Measurements from ENCODE around the gene PANX2. TPM values are rescaled to one million over a fixed set of nuclear protein-coding genes. Genes with fewer than 3 reads are reported as not detected.

The PANX2 gene
- total and polyA plus RNA-seq, 2 of the 13 experiments (the other 11 are each of a cell fraction or from before 2014, with no cell fraction given) = 0.15 to 1.1 TPM

DNA sequence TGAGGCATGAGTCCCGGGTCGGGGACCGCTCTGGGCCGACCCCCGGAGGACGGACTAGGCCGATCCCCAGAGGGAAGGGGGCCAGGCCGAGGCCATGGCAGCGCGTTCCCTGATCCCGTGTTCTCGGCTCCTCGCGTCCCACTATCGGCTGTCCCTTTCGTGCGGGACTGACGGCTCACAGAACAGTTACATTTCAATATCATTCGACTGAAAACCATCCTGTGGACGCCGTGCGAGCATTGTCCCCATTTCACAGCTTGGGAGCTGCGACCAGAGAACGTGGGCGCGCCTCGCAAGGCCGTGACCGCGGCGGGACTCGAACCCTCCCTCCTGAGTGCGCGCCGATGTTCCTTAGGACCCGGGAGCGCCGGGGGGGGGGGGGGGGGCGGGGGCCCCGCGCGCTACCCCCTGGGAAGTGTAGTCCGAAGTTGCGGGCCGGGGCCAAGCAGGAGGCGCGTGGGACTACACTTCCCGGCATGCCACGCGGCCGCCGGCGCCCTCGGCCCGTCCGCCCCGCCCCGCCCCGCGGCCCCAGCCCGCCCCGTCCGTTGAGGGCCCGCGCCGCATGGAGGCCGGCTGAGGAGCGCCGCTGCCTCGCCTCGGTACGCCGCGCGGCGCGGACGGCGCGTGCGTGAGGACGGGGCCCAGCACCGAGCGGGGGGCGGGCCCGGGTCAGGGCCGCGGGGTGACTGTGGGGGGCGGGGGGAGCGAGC, 15.0 kb downstream of the PANX2 start, which contains the start of gene TRABD (continued):
- TF ChIP-seq MAZ (IDR thresholded peaks at IDR 0.05; ENCODE audit: borderline replicate concordance, low read depth, low read length) = peak; percentile 29; the same call in 1 of the 2 replicates
- TF ChIP-seq MAZ (CRISPR knock-in tag; IDR thresholded peaks at IDR 0.05; ENCODE audit: low read depth) = no peak
- TF ChIP-seq ZNF331 (CRISPR knock-in tag; IDR thresholded peaks at IDR 0.05) = 0 out of 2 replicates have a peak, but pooled peaks have one; percentile 5
- TF ChIP-seq, protein P1, sequence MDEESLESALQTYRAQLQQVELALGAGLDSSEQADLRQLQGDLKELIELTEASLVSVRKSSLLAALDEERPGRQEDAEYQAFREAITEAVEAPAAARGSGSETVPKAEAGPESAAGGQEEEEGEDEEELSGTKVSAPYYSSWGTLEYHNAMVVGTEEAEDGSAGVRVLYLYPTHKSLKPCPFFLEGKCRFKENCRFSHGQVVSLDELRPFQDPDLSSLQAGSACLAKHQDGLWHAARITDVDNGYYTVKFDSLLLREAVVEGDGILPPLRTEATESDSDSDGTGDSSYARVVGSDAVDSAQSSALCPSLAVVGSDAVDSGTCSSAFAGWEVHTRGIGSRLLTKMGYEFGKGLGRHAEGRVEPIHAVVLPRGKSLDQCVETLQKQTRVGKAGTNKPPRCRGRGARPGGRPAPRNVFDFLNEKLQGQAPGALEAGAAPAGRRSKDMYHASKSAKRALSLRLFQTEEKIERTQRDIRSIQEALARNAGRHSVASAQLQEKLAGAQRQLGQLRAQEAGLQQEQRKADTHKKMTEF (CRISPR knock-in tag; IDR thresholded peaks at IDR 0.05) = peak; percentile 30; the same call in 1 of the 2 replicates
- peak; percentile 95 for TF ChIP-seq THAP11 (CRISPR knock-in tag; IDR thresholded peaks at IDR 0.05)
- TF ChIP-seq ZBTB7B (CRISPR knock-in tag; IDR thresholded peaks at IDR 0.05) = 0 out of 2 replicates have a peak, but pooled peaks have one; percentile 23
- TF ChIP-seq, protein P2, sequence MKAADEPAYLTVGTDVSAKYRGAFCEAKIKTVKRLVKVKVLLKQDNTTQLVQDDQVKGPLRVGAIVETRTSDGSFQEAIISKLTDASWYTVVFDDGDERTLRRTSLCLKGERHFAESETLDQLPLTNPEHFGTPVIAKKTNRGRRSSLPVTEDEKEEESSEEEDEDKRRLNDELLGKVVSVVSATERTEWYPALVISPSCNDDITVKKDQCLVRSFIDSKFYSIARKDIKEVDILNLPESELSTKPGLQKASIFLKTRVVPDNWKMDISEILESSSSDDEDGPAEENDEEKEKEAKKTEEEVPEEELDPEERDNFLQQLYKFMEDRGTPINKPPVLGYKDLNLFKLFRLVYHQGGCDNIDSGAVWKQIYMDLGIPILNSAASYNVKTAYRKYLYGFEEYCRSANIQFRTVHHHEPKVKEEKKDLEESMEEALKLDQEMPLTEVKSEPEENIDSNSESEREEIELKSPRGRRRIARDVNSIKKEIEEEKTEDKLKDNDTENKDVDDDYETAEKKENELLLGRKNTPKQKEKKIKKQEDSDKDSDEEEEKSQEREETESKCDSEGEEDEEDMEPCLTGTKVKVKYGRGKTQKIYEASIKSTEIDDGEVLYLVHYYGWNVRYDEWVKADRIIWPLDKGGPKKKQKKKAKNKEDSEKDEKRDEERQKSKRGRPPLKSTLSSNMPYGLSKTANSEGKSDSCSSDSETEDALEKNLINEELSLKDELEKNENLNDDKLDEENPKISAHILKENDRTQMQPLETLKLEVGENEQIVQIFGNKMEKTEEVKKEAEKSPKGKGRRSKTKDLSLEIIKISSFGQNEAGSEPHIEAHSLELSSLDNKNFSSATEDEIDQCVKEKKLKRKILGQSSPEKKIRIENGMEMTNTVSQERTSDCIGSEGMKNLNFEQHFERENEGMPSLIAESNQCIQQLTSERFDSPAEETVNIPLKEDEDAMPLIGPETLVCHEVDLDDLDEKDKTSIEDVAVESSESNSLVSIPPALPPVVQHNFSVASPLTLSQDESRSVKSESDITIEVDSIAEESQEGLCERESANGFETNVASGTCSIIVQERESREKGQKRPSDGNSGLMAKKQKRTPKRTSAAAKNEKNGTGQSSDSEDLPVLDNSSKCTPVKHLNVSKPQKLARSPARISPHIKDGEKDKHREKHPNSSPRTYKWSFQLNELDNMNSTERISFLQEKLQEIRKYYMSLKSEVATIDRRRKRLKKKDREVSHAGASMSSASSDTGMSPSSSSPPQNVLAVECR (CRISPR knock-in tag; IDR thresholded peaks at IDR 0.05; ENCODE audit: borderline replicate concordance) = 0 out of 2 replicates have a peak, but pooled peaks have one; percentile 10
- TF ChIP-seq, protein P3, sequence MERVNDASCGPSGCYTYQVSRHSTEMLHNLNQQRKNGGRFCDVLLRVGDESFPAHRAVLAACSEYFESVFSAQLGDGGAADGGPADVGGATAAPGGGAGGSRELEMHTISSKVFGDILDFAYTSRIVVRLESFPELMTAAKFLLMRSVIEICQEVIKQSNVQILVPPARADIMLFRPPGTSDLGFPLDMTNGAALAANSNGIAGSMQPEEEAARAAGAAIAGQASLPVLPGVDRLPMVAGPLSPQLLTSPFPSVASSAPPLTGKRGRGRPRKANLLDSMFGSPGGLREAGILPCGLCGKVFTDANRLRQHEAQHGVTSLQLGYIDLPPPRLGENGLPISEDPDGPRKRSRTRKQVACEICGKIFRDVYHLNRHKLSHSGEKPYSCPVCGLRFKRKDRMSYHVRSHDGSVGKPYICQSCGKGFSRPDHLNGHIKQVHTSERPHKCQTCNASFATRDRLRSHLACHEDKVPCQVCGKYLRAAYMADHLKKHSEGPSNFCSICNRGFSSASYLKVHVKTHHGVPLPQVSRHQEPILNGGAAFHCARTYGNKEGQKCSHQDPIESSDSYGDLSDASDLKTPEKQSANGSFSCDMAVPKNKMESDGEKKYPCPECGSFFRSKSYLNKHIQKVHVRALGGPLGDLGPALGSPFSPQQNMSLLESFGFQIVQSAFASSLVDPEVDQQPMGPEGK (CRISPR knock-in tag; IDR thresholded peaks at IDR 0.05) = peak; percentile 64; the same call in 1 of the 2 replicates
- TF ChIP-seq, protein P4, sequence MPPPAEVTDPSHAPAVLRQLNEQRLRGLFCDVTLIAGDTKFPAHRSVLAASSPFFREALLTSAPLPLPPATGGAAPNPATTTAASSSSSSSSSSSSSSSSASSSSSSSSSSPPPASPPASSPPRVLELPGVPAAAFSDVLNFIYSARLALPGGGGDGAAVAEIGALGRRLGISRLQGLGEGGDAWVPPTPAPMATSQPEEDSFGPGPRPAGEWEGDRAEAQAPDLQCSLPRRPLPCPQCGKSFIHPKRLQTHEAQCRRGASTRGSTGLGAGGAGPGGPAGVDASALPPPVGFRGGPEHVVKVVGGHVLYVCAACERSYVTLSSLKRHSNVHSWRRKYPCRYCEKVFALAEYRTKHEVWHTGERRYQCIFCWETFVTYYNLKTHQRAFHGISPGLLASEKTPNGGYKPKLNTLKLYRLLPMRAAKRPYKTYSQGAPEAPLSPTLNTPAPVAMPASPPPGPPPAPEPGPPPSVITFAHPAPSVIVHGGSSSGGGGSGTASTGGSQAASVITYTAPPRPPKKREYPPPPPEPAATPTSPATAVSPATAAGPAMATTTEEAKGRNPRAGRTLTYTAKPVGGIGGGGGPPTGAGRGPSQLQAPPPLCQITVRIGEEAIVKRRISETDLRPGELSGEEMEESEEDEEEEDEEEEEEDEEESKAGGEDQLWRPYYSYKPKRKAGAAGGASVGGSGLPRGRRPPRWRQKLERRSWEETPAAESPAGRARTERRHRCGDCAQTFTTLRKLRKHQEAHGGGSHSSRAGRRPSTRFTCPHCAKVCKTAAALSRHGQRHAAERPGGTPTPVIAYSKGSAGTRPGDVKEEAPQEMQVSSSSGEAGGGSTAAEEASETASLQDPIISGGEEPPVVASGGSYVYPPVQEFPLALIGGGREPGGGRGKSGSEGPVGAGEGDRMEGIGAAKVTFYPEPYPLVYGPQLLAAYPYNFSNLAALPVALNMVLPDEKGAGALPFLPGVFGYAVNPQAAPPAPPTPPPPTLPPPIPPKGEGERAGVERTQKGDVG (CRISPR knock-in tag; IDR thresholded peaks at IDR 0.05; ENCODE audit: borderline replicate concordance) = no peak
- no peak for TF ChIP-seq SOX6 (IDR thresholded peaks at IDR 0.05)
- no peak for TF ChIP-seq SOX6 (CRISPR knock-in tag; IDR thresholded peaks at IDR 0.05)
- TF ChIP-seq ATF7 (IDR thresholded peaks at IDR 0.05) = no peak
- no peak for TF ChIP-seq ATF7 (CRISPR knock-in tag; IDR thresholded peaks at IDR 0.05)
- TF ChIP-seq SP1 (IDR thresholded peaks at IDR 0.05) = no peak
- 0 out of 2 replicates have a peak, but pooled peaks have one; percentile 20 for TF ChIP-seq SP1 (CRISPR knock-in tag; IDR thresholded peaks at IDR 0.05)
- no peak for TF ChIP-seq ZBTB42 (CRISPR knock-in tag; IDR thresholded peaks at IDR 0.05)
- peak; percentile 46; the same call in 1 of the 2 replicates for TF ChIP-seq SALL1 (CRISPR knock-in tag; IDR thresholded peaks at IDR 0.05)
- peak; percentile 62 for TF ChIP-seq KDM2A (CRISPR knock-in tag; IDR thresholded peaks at IDR 0.05; ENCODE audit: borderline replicate concordance, low read depth)
- peak; percentile 51; the same call in 1 of the 2 replicates for TF ChIP-seq MYC (CRISPR knock-in tag; IDR thresholded peaks at IDR 0.05; ENCODE audit: borderline replicate concordance)

All from HepG2 (cell line).